ENCODE results near the gene CALML5.

Gene CALML5

DNA sequence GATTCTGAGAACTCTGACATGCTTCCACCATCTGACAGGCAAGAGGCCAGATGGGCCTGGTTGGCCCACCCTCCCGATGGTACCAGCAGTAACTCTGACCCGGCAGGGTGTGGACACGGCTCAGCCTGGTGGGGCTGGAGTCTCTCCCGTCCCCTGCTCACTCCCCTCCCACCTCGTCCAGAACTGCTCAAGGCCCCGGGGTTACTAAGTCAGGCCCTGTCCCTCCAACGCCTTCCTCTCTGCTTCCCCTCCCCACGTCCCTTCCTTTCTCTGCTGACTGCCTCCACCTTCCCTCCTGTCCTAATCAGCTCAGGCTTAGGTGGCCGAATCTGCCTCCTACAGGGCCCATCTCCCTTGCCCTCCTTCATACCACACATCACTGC is 12.5 kb downstream of the CALML5 start:
- no peak for DNase-seq (ENCODE audit: low spot score)
- Histone ChIP-seq H3K27ac (no peak overlapping the region), H3K4me3 (no peak overlapping the region)
- TF ChIP-seq, protein P1, sequence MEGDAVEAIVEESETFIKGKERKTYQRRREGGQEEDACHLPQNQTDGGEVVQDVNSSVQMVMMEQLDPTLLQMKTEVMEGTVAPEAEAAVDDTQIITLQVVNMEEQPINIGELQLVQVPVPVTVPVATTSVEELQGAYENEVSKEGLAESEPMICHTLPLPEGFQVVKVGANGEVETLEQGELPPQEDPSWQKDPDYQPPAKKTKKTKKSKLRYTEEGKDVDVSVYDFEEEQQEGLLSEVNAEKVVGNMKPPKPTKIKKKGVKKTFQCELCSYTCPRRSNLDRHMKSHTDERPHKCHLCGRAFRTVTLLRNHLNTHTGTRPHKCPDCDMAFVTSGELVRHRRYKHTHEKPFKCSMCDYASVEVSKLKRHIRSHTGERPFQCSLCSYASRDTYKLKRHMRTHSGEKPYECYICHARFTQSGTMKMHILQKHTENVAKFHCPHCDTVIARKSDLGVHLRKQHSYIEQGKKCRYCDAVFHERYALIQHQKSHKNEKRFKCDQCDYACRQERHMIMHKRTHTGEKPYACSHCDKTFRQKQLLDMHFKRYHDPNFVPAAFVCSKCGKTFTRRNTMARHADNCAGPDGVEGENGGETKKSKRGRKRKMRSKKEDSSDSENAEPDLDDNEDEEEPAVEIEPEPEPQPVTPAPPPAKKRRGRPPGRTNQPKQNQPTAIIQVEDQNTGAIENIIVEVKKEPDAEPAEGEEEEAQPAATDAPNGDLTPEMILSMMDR (IDR thresholded peaks at IDR 0.05), result no peak

GRCh38 chr10:5485948-5486852 is 13.2 kb downstream of the CALML5 start:
- Histone ChIP-seq H3K4me3 (no peak overlapping the region), H3K27ac (no peak overlapping the region)
- no peak for DNase-seq (ENCODE audit: low spot score)
- TF ChIP-seq, protein P1 (IDR thresholded peaks at IDR 0.05), result no peak

- Histone ChIP-seq H3K27ac (no peak overlapping the region), H3K4me3 (no peak overlapping the region)
- no peak for DNase-seq (ENCODE audit: low spot score)
- TF ChIP-seq, protein P1 (IDR thresholded peaks at IDR 0.05), result no peak
These were observed 14.1 kb downstream of the CALML5 start for GRCh38 chr10:5485290-5485689.

- no peak for DNase-seq (ENCODE audit: low spot score)
- TF ChIP-seq, protein P1 (IDR thresholded peaks at IDR 0.05), result no peak
These were observed 15.2 kb downstream of the CALML5 start for GRCh38 chr10:5484205-5484604.

GRCh38 chr10:5482016-5482415 is 17.4 kb downstream of the CALML5 start:
- TF ChIP-seq, protein P1 (IDR thresholded peaks at IDR 0.05), result no peak
- Histone ChIP-seq H3K27ac (no peak overlapping the region), H3K4me3 (no peak overlapping the region)
- peak; percentile 35 for DNase-seq (ENCODE audit: low spot score)

More at GRCh38 chr10:5484205-5484604, 15.2 kb downstream of the CALML5 start:
- Histone ChIP-seq H3K27ac (no peak overlapping the region), H3K4me3 (no peak overlapping the region)

DNA sequence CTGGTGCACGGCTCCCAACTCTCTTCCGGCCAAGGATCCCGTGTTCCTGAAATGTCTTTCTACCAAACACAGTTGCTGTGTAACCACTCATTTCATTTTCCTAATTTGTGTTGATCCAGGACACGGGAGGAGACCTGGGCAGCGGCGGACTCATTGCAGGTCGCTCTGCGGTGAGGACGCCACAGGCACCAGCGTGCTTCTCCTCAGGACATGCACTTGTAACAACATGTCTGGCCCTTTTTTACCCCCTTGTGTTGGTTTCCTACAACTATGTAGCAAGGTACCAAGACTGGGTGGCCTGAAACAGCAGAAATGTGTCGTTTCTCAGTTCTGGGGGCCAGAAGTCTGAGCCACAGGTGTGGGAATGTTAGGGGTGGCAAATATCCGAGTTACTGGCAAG is 18.2 kb downstream of the CALML5 start:
- Histone ChIP-seq H3K4me3 (no peak overlapping the region), H3K27ac (no peak overlapping the region)
- TF ChIP-seq, protein P1 (IDR thresholded peaks at IDR 0.05), result no peak
- DNase-seq (ENCODE audit: low spot score), result peak; percentile 45

Data from coronary artery (tissue), 2 donors.